Pancreas (tissue), 10 donors: Measurements from ENCODE around the gene SLC35C1. TPM values are rescaled to one million over a fixed set of nuclear protein-coding genes. Genes with fewer than 3 reads are reported as not detected.

Experiments used
- ATAC-seq, 4 donors: fragments of 200-7000 bp; cut with Tn5 transposase; one replicate each; pipeline versions ENCODE4 v1.8.0 to v1.9.1; 2020; ENCODE audit warnings: mild to moderate bottlenecking in 4 of 4, moderate library complexity in 4 of 4
- DNase-seq, 6 donors: peaks; one replicate each; pipeline ENCODE4 v3.0.0-alpha.2; 2020
- FAIRE-seq: peaks from 2 replicates; lab custom pipeline; 2012; peaks lifted over from hg19 to GRCh38; lab: Jason Lieb, UNC
- H3K27ac ChIP-seq, 4 donors: fragments of 200-600 bp; sonication (generic); 1 replicate in 3 of 4; 2 replicates in 1 of 4; pipeline versions ENCODE4 v1.5.0 to v1.8.0; 2020
- H3K27me3 ChIP-seq, 4 donors: fragments of 200-600 bp; one replicate each; pipeline ENCODE4 v1.8.0; 2021
- H3K36me3 ChIP-seq, 3 donors: fragments of 200-600 bp; sonication (generic) in 1 of 3; one replicate each; pipeline versions ENCODE4 v1.5.0 to v1.8.0; 2020 to 2021
- H3K4me1 ChIP-seq, 3 donors: fragments of 200-600 bp; one replicate each; pipeline ENCODE4 v1.8.0; 2021
- H3K4me3 ChIP-seq, 4 donors: fragments of 200-600 bp; sonication (generic) in 2 of 4; one replicate each; pipeline versions ENCODE4 v1.5.0 to v1.8.0; 2020 to 2021
- H3K9me3 ChIP-seq, 4 donors: fragments of 200-600 bp; one replicate each; pipeline ENCODE4 v1.8.0; 2021
- WGBS, 2 donors: extraction: QIAGEN DNeasy Blood & Tissue Kit; methylation state at CpG; one replicate each; pipeline ENCODE4 v1.1.7; 2013; 5-methylcytosine and 5-hydroxymethylcytosine counted together
- intact Hi-C, 3 donors: fragments of 100-400 bp; cut with DNase I; formaldehyde crosslinking; loops; one replicate each; pipeline versions ENCODE4 v1.11.1 to v1.14.2; 2022
- polyA plus RNA-seq, 2 donors: library from polyadenylated mRNA; stranded (reverse); fragments of 200-250 nt; gene quantifications; one replicate each; pipeline ENCODE4 v1.2.3, GENCODE V29; 2013
- total RNA-seq, 6 donors: library from RNA; stranded (reverse); fragmentation: NEBNext Ultra II Directional in 4 of 6; extraction: Animal tissue kit (Norgen Biotek cat#: 25700) in 4 of 6; gene quantifications; one replicate each; pipeline versions ENCODE4 v1.2.1 to v1.2.4, GENCODE V29; 2021 to 2023
- TF ChIP-seq, protein P1 (sequence below), 4 donors: fragments of 200-600 bp; sonication (generic) in 3 of 4; IDR thresholded peaks; one replicate each; pipeline versions ENCODE4 v1.5.0 to v1.8.0; 2021; ENCODE audit warnings: antibody characterized with exemption in 4 of 4
- donor health status: healthy with polysubstance abuse.
- donor health status: DM: no; HTN: no; CAD: no; lungs with moderate emphysema.
- donor health status: DM: no; HTN: no; CAD: no.
- donor health status: control.
- donor health status: control.
- donor health status: Bipolar disorder and iron deficiency.
- donor health status: DM: yes; HTN: yes; CAD: no.
- donor health status: DM: no; HTN: no; CAD: no.
- donor health status: DM: no; HTN: no; CAD: no.
- donor health status: DM: yes; HTN: yes; CAD: no.

The SLC35C1 gene
- total and polyA plus RNA-seq, 8 donors, result 5.4 to 14.2 (median 7.5) TPM

DNA sequence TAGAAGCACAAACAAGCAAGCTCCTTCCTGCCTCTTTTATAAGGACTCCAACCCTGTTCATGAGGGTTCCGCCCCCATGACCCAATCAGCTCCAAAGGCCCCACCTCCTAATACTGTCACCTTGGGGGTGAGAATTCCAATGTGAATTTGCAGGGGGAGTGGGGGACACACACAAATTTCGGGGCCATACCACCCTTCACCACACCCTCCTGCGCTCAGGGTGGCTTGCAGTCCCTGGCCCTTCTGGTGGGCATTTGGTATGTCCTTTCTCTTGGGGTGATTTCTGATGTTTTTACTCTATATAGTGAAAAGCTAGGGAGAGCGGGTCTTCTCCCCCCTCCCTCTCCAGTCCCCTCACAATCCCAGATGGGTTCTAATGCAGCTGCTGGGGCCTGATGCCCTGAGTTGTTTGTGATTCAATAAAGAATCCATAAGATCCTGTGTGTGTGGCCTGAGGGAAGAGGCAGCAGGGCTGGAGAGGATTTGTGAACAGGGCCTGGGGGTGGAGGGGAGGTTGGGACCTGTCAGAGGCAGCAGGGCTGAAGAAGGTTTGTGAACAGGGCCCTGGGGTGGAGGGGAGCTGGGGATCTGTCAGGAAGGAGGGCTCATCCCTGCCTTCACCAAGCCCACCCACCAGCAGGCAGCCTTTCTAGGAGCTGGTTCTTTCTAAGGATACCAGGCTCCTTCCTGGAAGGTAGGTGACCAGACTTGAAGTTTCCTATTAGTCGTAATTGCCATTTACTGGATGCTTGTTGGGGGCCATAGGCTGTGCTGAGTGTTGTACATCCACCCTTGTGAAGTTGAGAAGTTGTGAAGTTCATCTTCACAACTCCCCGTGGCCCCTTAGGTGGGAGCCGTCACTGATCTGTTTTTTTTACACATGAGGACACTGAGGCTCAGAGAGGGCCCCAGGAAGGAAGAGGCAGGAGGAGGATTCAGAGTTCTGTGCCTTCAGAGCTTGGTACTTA, 7.9 kb downstream of the SLC35C1 start:
- H3K27ac ChIP-seq, result no peak overlapping the region
- H3K4me1 ChIP-seq, result peaks cover 0 to 6% (median 5%) of the 10 kb centered on the region in 3 donors
- no peak overlapping the region for H3K4me3 ChIP-seq
- ATAC-seq (no peak), DNase-seq (no peak), FAIRE-seq (no peak)
- TF ChIP-seq, protein P1, sequence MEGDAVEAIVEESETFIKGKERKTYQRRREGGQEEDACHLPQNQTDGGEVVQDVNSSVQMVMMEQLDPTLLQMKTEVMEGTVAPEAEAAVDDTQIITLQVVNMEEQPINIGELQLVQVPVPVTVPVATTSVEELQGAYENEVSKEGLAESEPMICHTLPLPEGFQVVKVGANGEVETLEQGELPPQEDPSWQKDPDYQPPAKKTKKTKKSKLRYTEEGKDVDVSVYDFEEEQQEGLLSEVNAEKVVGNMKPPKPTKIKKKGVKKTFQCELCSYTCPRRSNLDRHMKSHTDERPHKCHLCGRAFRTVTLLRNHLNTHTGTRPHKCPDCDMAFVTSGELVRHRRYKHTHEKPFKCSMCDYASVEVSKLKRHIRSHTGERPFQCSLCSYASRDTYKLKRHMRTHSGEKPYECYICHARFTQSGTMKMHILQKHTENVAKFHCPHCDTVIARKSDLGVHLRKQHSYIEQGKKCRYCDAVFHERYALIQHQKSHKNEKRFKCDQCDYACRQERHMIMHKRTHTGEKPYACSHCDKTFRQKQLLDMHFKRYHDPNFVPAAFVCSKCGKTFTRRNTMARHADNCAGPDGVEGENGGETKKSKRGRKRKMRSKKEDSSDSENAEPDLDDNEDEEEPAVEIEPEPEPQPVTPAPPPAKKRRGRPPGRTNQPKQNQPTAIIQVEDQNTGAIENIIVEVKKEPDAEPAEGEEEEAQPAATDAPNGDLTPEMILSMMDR (IDR thresholded peaks at IDR 0.05), result no peak
- peaks cover 0 to 17% (median 4%) of the 10 kb centered on the region in 3 donors for H3K36me3 ChIP-seq
- intact Hi-C loops, result no loop called here
- H3K27me3 ChIP-seq, result no peaks in the 10 kb centered on the region
- 81% methylated on average over 7 of the region's 7 CpGs for WGBS, 2 donors
- no peaks in the 10 kb centered on the region for H3K9me3 ChIP-seq

DNA sequence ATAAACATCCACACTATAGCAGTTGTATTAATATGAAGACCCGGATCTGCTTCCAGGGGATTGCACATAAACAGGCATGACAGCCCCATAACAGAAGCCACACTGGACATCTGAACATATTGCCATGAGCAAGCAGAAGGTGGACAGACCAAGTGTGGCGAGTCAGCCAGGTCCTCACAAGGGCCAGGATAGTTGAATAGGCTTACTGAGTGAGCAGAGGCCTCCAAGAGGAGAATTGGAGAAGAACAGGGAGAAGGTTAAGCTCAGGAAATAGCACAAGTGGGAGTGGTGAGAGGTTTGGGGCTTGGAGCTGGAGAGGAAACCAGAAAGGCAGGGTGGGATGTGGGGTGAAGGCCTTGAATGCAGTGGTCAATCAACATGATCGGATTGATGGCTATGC, 10.8 kb downstream of the SLC35C1 start:
- Histone ChIP-seq H3K27ac (no peak overlapping the region), H3K4me3 (no peak overlapping the region), H3K36me3 (peaks cover 0 to 11% (median 2%) of the 10 kb centered on the region in 3 donors), H3K27me3 (no peaks in the 10 kb centered on the region), H3K9me3 (no peaks in the 10 kb centered on the region), H3K4me1 (no peaks in the 10 kb centered on the region)
- TF ChIP-seq, protein P1 (IDR thresholded peaks at IDR 0.05), result no peak
- ATAC-seq (no peak), DNase-seq (no peak), FAIRE-seq (no peak)
- intact Hi-C loops, result no loop called here
- 86 to 90% methylated on average over 3 of the region's 3 CpGs for WGBS, 2 donors

DNA sequence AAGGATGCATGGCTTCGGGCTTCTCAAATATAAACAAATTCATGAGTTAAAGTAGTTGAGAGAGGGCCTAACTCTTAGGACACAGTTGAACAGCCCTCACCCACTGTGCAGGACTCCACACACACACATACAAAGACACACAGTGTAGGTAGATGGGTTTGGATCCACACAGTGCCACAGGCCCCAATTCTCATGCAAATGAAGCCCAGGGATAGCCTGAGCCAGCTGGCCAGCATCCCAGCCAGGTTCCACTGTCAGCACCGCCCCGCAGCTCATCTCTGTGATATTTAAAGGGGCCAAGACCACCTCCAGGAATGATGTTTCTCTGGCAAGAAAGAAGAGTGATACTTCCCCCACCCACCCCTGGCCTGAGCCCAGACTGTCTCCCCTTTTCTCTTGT, 11.7 kb downstream of the SLC35C1 start:
- Histone ChIP-seq H3K27ac (no peak overlapping the region), H3K4me3 (no peak overlapping the region), H3K36me3 (peaks cover 0 to 2% (median 0%) of the 10 kb centered on the region in 3 donors), H3K9me3 (no peaks in the 10 kb centered on the region), H3K4me1 (no peaks in the 10 kb centered on the region), H3K27me3 (no peaks in the 10 kb centered on the region)
- TF ChIP-seq, protein P1 (IDR thresholded peaks at IDR 0.05), result no peak
- no peak for ATAC-seq
- no peak for FAIRE-seq
- intact Hi-C loops, result no loop called here
- no peak for DNase-seq
- 33 to 39% methylated on average over 3 of the region's 3 CpGs for WGBS, 2 donors

DNA sequence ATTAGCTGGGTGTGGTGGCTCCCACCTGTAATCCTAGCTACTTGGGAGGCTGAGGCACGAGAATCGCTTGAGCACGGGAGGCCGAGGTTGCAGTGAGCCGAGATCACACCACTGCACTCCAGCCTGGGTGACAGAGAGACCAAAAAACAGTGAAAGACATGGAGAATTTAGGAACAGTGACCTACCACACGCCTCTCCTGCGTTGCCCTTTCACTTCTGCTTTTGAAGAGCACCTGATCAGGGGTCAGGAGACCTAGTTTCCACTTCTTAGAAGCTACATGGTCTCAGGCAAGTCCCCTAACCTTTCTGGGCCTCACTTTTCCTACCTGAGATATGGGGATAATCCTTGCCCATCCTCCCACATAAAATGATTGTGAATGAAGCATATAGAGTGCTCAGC, 12.2 kb downstream of the SLC35C1 start:
- 91 to 94% methylated on average over 7 of the region's 7 CpGs for WGBS, 2 donors
- Histone ChIP-seq H3K36me3 (no peaks in the 10 kb centered on the region), H3K27me3 (no peaks in the 10 kb centered on the region), H3K4me1 (no peaks in the 10 kb centered on the region), H3K4me3 (no peak overlapping the region), H3K27ac (no peak overlapping the region), H3K9me3 (no peaks in the 10 kb centered on the region)
- intact Hi-C loops, result no loop called here
- FAIRE-seq (no peak), ATAC-seq (no peak), DNase-seq (no peak)
- TF ChIP-seq, protein P1 (IDR thresholded peaks at IDR 0.05), result no peak
